CD14-positive monocyte (primary cell): Measurements from ENCODE around the gene PLA2G4D. TPM values are rescaled to one million over a fixed set of nuclear protein-coding genes. Genes with fewer than 3 reads are reported as not detected.
A peak's percentile ranks its signal among the peaks of the same experiment; 100 is the strongest.

Experiments
- DNase-seq, 3 donors: peaks; one replicate each; pipeline ENCODE4 v3.0.0-alpha.2; 2011 to 2022
- H2AFZ ChIP-seq: 2 replicates; pipeline ENCODE4 v1.6.0; 2012; ENCODE audit warnings: mild to moderate bottlenecking, low read depth, low read length, inconsistent platforms; ENCODE audit not compliant: insufficient read depth, poor library complexity, severe bottlenecking
- H3K27ac ChIP-seq, 2 donors: 1 replicate in 1 of 2; 2 replicates in 1 of 2; pipeline ENCODE4 v1.5.1; 2012 to 2013; ENCODE audit warnings: low read length in 2 of 2, control low read depth in 1 of 2, inconsistent platforms in 1 of 2, low read depth in 1 of 2, mild to moderate bottlenecking in 1 of 2
- H3K27me3 ChIP-seq, 2 donors: one replicate each; pipeline versions ENCODE4 v1.6.0 to v1.6.1; 2011 to 2013; ENCODE audit warnings: low read length in 2 of 2; ENCODE audit not compliant: control insufficient read depth in 2 of 2, insufficient read depth in 2 of 2
- H3K36me3 ChIP-seq, 2 donors: replicated peaks in 1 of 2; 1 replicate in 1 of 2; 2 replicates in 1 of 2; pipeline versions ENCODE4 v1.5.1 to v1.6.1; 2012 to 2013; ENCODE audit warnings: low read length in 2 of 2, control low read depth in 1 of 2, inconsistent platforms in 1 of 2, mild to moderate bottlenecking in 1 of 2; ENCODE audit not compliant: insufficient read depth in 2 of 2, control insufficient read depth in 1 of 2
- H3K4me1 ChIP-seq, 2 donors: 1 replicate in 1 of 2; 2 replicates in 1 of 2; pipeline versions ENCODE4 v1.5.1 to v1.6.1; 2012 to 2013; ENCODE audit warnings: low read length in 2 of 2, control low read depth in 1 of 2, inconsistent platforms in 1 of 2, mild to moderate bottlenecking in 1 of 2, moderate library complexity in 1 of 2; ENCODE audit not compliant: insufficient read depth in 2 of 2, control insufficient read depth in 1 of 2
- H3K4me2 ChIP-seq: replicated peaks from 2 replicates; pipeline ENCODE3; 2012; ENCODE audit warnings: low read length, moderate library complexity, mild to moderate bottlenecking; ENCODE audit not compliant: poor library complexity, severe bottlenecking; ENCODE audit errors: extremely low read depth
- H3K4me3 ChIP-seq, 3 experiments: fragments of 200-600 bp in 1 of 3; sonication (generic) in 1 of 3; replicated peaks in 1 of 3; 1 replicate in 2 of 3; 2 replicates in 1 of 3; pipeline ENCODE4 v1.5.1; 2011 to 2013; ENCODE audit warnings: low read length in 3 of 3, mild to moderate bottlenecking in 3 of 3, control low read depth in 2 of 3, low read depth in 2 of 3, inconsistent platforms in 1 of 3, moderate library complexity in 1 of 3
- H3K79me2 ChIP-seq: 2 replicates; pipeline ENCODE4 v1.6.0; 2012; ENCODE audit warnings: mild to moderate bottlenecking, control low read depth, inconsistent platforms, low read length, moderate library complexity; ENCODE audit not compliant: insufficient read depth
- H3K9ac ChIP-seq: 2 replicates; pipeline ENCODE4 v1.6.0; 2017; ENCODE audit warnings: low read length, mild to moderate bottlenecking; ENCODE audit not compliant: insufficient read depth, poor library complexity, severe bottlenecking
- H3K9me3 ChIP-seq, 2 donors: replicated peaks in 1 of 2; 1 replicate in 1 of 2; 2 replicates in 1 of 2; pipeline versions ENCODE4 v1.5.1 to v1.6.1; 2012 to 2013; ENCODE audit warnings: low read length in 2 of 2, control low read depth in 1 of 2; ENCODE audit not compliant: control insufficient read depth in 1 of 2, insufficient read depth in 1 of 2
- H4K20me1 ChIP-seq: 2 replicates; pipeline ENCODE4 v1.6.0; 2012; ENCODE audit warnings: mild to moderate bottlenecking, low read length, control low read depth, moderate library complexity; ENCODE audit not compliant: insufficient read depth
- H3K27ac Mint-ChIP-seq, 7 donors: one replicate each; pipeline ENCODE4 v1.8.0; 2020; ENCODE audit warnings: mild to moderate bottlenecking in 7 of 7, mixed read lengths in 7 of 7, moderate library complexity in 6 of 7, inconsistent platforms in 2 of 7
- H3K27me3 Mint-ChIP-seq, 3 donors: one replicate each; pipeline ENCODE4 v1.8.0; 2021 to 2022; ENCODE audit warnings: low read depth in 3 of 3, mild to moderate bottlenecking in 3 of 3, mixed read lengths in 3 of 3, moderate library complexity in 3 of 3, inconsistent platforms in 1 of 3
- H3K36me3 Mint-ChIP-seq, 2 donors: one replicate each; pipeline ENCODE4 v1.8.0; 2020; ENCODE audit warnings: mixed read lengths in 2 of 2, inconsistent platforms in 1 of 2, mild to moderate bottlenecking in 1 of 2
- H3K4me1 Mint-ChIP-seq: one replicate; pipeline ENCODE4 v1.8.0; 2020; ENCODE audit warnings: mild to moderate bottlenecking, mixed read lengths
- H3K4me3 Mint-ChIP-seq, 2 donors: one replicate each; pipeline ENCODE4 v1.8.0; 2020; ENCODE audit warnings: mild to moderate bottlenecking in 2 of 2, mixed read lengths in 2 of 2, moderate library complexity in 1 of 2
- H3K9me3 Mint-ChIP-seq, 7 donors: one replicate each; pipeline ENCODE4 v1.8.0; 2020 to 2022; ENCODE audit warnings: mixed read lengths in 7 of 7, mild to moderate bottlenecking in 6 of 7, moderate library complexity in 6 of 7, inconsistent platforms in 2 of 7
- WGBS: methylation state at CpG from one replicate; pipeline ENCODE4 v1.1.5; 2013; ENCODE audit warnings: missing lambda C conversion rate; ENCODE audit not compliant: insufficient coverage; 5-methylcytosine and 5-hydroxymethylcytosine counted together
- intact Hi-C, 2 donors: fragments of 100-400 bp; cut with micrococcal nuclease; formaldehyde crosslinking; loops; one replicate each; pipeline versions ENCODE4 v1.15.0 to v1.15.1; 2023
- polyA plus RNA-seq, 3 donors: library from polyadenylated mRNA; depleted of rRNA in 1 of 3; unstranded in 2 of 3; stranded (reverse) in 1 of 3; fragments of 300-500 nt in 2 of 3; fragments of >200 nt in 1 of 3; fragmentation: Illumina TruSeq in 2 of 3; gene quantifications; 1 replicate in 2 of 3; 2 replicates in 1 of 3; pipeline ENCODE4 v1.2.3, GENCODE V29; 2012 to 2021
- TF ChIP-seq, protein P1 (sequence below): fragments of 200-600 bp; IDR thresholded peaks from one replicate; pipeline ENCODE4 v1.8.0; 2022; ENCODE audit warnings: antibody characterized with exemption, mild to moderate bottlenecking

The PLA2G4D gene
- polyA plus RNA-seq, 3 donors: not detected

DNA sequence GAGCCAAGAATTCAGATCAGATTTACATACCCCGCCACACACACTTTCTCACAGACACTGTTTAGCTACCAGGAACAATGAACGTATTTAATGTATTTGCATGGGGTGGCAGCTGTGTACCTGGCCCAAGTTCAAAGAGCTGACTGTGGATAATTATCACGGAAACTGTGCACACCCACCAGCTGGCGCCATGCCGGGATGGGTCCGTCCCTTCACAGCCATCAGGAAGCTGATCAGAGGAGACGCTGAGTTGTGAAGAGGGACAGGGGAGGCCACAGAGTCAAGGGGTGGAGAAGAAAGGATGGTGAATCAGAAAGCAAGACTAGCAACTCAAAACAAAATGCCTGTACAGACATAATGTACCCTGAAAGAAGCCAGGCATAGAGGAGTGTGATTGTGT lies 13.1 kb upstream of the PLA2G4D start:
- WGBS: 64% methylated on average over 4 of the region's 7 CpGs
- TF ChIP-seq, protein P1, sequence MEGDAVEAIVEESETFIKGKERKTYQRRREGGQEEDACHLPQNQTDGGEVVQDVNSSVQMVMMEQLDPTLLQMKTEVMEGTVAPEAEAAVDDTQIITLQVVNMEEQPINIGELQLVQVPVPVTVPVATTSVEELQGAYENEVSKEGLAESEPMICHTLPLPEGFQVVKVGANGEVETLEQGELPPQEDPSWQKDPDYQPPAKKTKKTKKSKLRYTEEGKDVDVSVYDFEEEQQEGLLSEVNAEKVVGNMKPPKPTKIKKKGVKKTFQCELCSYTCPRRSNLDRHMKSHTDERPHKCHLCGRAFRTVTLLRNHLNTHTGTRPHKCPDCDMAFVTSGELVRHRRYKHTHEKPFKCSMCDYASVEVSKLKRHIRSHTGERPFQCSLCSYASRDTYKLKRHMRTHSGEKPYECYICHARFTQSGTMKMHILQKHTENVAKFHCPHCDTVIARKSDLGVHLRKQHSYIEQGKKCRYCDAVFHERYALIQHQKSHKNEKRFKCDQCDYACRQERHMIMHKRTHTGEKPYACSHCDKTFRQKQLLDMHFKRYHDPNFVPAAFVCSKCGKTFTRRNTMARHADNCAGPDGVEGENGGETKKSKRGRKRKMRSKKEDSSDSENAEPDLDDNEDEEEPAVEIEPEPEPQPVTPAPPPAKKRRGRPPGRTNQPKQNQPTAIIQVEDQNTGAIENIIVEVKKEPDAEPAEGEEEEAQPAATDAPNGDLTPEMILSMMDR: no peak
- H3K4me3 ChIP-seq: no peak overlapping the region
- no peaks in the 10 kb centered on the region for H3K79me2 ChIP-seq
- no peaks in the 10 kb centered on the region for H3K27me3 ChIP-seq
- no peak overlapping the region for H3K4me3 Mint-ChIP-seq
- no peaks in the 10 kb centered on the region for H3K36me3 ChIP-seq
- no peak overlapping the region for H2AFZ ChIP-seq
- H3K27ac Mint-ChIP-seq: peak overlapping the region in 1 of 7 donors; percentile 43
- H3K9me3 ChIP-seq: no peaks in the 10 kb centered on the region
- peaks cover 78% of the 10 kb centered on the region for H3K4me1 Mint-ChIP-seq
- DNase-seq: no peak
- intact Hi-C loops: no loop called here
- peaks cover 0 to 2% (median 0%) of the 10 kb centered on the region in 3 donors for H3K27me3 Mint-ChIP-seq
- H3K27ac ChIP-seq: no peak overlapping the region
- no peak overlapping the region for H3K4me2 ChIP-seq
- H3K4me1 ChIP-seq: peaks cover 82 to 86% of the 10 kb centered on the region in 2 donors
- H3K36me3 Mint-ChIP-seq: no peaks in the 10 kb centered on the region
- H4K20me1 ChIP-seq: no peaks in the 10 kb centered on the region
- H3K9ac ChIP-seq: no peak overlapping the region
- H3K9me3 Mint-ChIP-seq: peaks cover 0 to 2% (median 0%) of the 10 kb centered on the region in 7 donors

DNA sequence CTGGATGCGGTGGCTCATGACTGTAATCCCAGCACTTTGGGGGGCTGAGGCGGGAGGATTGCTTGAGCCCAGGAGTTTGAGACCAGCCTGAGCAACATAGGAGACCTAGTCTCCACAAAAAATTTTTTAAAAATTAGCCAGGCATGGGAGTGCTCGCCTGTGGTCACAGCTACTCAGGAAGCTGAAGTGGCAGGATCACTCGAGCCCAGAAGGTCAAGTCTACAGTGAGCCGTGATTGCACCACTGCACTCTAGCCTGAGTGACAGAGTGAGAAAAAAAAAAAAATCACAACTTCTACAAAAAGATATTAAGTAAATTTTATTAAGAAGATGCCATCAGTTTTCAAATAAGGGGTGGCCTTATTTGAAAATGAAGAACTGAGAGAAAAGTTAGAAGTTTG lies 11.9 kb upstream of the PLA2G4D start:
- H3K9me3 Mint-ChIP-seq: peaks cover 0 to 2% (median 0%) of the 10 kb centered on the region in 7 donors
- H2AFZ ChIP-seq: no peak overlapping the region
- DNase-seq: peak in 2 of 3 donors; percentile 32 to 37
- no peaks in the 10 kb centered on the region for H3K79me2 ChIP-seq
- peak overlapping the region in 1 of 2 donors; percentile 55 for H3K4me3 Mint-ChIP-seq
- TF ChIP-seq, protein P1: no peak
- WGBS: 0% methylated on average over 1 of the region's 5 CpGs
- H3K27ac Mint-ChIP-seq: peak overlapping the region; percentile 19 to 77 (median 50)
- H3K36me3 Mint-ChIP-seq: no peaks in the 10 kb centered on the region
- peaks cover 69% of the 10 kb centered on the region for H3K4me1 Mint-ChIP-seq
- no peak overlapping the region for H3K4me3 ChIP-seq
- no peaks in the 10 kb centered on the region for H3K9me3 ChIP-seq
- peak overlapping the region in 1 of 2 donors; percentile 31 for H3K27ac ChIP-seq
- H3K4me2 ChIP-seq: peak overlapping the region; percentile 12
- H3K27me3 ChIP-seq: no peaks in the 10 kb centered on the region
- intact Hi-C loops: no loop called here
- H3K9ac ChIP-seq: no peak overlapping the region
- peaks cover 0 to 2% (median 0%) of the 10 kb centered on the region in 3 donors for H3K27me3 Mint-ChIP-seq
- H4K20me1 ChIP-seq: no peaks in the 10 kb centered on the region
- peaks cover 70 to 74% of the 10 kb centered on the region in 2 donors for H3K4me1 ChIP-seq
- no peaks in the 10 kb centered on the region for H3K36me3 ChIP-seq
